GM19025 (cell line): ENCODE results near the gene KTN1.
A peak's percentile ranks its signal among the peaks of the same experiment; 100 is the strongest.

Source experiments
- ATAC-seq: cut with Tn5 transposase; IDR thresholded peaks from one replicate; pipeline ENCODE4 v1.9.1; 2021; ENCODE audit warnings: mild to moderate bottlenecking, low read depth, moderate library complexity; ENCODE audit not compliant: unreplicated experiment

KTN1 gene

GRCh38 chr14:55706893-55707292, 126.9 kb downstream of the KTN1 start:
- no peak for ATAC-seq

DNA sequence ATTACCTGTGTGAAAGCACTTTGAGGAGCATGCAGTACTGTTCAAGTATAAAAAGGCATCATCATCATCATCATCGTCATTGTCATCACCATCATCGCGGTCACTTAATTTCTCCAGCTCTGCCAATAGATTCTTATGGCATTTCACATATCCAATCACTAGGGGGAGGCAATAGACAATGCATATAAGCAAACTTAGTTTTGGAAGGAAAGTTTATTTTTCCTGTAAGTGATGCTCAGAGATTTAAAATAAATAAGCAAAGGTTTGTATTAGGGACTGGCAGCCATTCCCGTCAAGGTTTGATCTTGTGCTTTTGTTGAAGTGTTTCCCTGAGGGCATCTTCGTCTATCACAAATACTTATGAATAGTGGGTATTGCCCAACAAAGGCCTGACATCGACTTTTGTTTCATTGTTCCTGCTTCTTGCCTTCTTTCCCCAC, 127.4 kb downstream of the KTN1 start:
- ATAC-seq: no peak

DNA sequence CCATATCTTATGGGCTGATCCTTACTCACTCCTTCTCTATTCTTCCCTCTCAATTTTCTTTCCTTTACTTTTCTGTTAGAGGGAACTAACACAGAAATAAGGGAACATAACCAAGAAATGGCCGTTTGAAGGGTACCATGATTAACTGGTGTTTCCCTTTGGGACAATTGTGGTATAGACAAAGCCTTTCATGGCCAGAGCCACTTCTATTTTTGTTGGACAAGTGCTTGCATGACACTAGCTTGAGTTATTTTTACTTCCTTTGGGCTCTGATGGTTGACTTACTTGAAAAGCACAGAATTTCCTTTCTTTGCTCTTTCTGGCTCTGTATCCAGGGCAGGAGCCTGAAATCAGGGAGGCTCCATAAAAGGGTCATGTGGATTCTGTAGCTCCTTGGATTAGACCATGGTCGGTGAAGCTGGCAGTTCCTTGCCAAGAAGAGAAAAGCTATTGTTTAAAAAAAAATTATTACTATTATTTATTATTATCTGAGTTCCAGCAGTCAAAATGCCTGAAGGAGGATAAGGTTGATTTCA, 130.6 kb downstream of the KTN1 start:
- no peak for ATAC-seq

- ATAC-seq: no peak
Observed at GRCh38 chr14:55711175-55711811, 131.3 kb downstream of the KTN1 start.

DNA sequence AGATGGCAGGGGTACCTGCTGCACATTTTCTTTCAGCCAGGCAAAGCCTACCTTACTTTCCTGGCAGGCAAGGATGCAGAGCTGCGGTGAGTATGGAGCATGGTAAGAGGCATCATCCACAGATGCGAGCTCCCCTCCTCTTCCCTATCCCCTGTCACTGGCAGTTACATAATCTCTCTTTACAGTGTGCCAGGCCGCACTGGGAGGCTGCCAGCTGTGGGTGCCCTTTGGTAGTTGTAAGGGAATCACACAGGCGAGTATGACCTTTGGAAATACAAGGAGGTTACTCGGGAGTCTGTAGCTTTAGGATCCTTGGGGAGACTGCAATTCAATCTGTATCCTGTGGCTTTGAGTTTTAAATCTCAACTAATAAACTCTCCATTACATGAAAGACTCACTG, 132.5 kb downstream of the KTN1 start:
- no peak for ATAC-seq

- ATAC-seq: no peak
Observed at GRCh38 chr14:55713486-55713885, 133.5 kb downstream of the KTN1 start.

- peak; percentile 85 for ATAC-seq
Observed at GRCh38 chr14:55715889-55716288, 135.9 kb downstream of the KTN1 start.

DNA sequence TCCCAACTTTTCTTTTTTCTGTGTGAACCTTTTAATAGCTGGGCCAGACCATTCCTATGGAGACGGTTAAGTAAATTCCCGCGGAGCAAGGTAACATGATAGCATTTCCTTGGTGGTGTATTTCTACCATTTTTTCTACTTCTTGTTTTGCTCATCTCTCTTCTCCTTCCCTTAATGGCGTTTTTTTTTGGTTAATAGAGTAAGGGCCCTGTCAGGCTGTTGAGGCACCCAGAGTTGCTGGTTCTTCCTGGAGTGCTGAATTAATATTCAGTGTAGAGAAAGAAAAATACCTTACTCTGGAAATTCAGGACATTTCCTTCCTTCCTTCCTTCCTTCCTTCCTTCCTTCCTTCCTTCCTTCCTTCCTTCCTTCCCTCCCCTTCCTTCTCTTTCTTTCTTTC, 137.6 kb downstream of the KTN1 start:
- no peak for ATAC-seq

GRCh38 chr14:55718551-55718950, 138.5 kb downstream of the KTN1 start:
- ATAC-seq: no peak

DNA sequence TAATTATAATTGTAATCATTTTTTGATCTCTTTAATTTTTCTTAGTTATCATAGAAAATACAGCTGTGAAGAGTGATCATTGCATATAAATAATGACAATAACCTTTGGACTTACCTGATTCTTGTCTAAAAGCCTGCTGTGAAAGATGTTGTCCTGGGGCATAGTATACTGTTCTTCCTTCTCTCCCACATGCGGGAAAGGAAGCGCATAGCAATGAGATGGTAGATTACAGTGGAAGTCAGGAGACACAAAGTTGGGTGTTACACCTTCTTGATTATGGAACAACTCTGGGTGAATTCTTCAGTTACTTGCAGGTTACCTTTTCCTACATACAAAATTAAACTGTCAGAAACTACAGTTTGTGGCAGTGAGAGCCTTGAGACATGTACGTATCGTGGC, 140.8 kb downstream of the KTN1 start:
- no peak for ATAC-seq

- no peak for ATAC-seq
Observed at GRCh38 chr14:55721353-55721752, 141.3 kb downstream of the KTN1 start.

GRCh38 chr14:55722054-55722453, 142.0 kb downstream of the KTN1 start:
- no peak for ATAC-seq

GRCh38 chr14:55724736-55725135, 144.7 kb downstream of the KTN1 start:
- ATAC-seq: no peak

DNA sequence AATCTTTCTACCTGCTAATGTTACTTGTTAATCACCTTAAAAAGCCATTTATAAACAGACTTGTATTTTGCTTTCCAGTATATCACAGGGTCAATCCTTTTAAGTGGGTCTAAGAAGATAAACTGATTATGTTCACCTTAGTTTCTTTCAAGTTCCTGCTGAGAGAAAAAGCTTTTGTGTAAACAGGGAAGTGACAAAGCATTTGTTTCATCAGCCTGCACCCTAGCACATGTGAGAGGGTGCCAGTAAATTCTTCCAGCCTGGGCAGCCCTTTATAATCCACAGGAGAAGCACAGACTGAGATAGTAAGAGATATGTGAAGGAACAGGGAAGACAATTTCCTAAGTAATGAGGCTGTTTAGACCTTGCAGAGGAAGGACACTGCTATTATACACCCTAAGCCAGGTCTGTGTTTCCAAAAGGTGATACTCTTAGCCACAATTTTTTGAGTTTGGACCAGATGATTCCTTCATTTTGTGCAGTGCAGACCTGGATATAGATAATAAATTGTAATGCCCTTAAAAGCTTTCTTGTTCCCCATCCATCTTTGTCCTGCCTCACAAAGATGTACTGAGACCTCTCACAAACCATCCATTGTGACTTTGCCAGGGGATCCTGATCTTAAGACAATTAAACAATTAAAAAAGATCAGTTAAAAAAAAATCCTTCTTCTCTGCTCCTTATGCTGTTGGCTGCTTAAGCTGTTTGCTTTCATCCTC, 150.7 kb downstream of the KTN1 start:
- no peak for ATAC-seq

DNA sequence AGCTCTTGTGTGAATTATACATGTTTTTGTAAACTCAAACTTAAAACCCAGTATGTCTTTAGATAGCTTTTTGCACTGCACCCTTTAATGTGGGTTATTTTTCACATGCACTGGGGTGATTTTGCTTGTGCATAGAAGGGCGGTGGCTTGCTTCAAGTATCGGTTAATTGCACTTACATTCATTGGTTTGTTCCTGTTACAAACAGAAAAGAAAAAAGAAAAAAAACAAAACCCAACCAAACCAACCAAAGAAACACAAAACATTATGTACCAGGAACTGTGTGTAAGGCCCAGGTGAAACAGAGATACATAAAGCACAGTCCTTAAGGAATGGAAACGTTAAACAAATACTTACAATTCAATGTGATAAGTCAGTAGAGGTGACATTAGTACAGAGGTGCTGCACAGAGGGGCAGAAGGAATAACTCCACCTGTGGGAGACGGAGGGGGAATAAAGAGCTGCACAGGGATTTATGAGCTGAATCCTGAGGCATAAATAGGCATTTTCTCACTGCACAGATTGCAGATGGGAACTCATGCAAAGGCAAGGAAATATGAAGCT, 151.4 kb downstream of the KTN1 start:
- ATAC-seq: no peak

DNA sequence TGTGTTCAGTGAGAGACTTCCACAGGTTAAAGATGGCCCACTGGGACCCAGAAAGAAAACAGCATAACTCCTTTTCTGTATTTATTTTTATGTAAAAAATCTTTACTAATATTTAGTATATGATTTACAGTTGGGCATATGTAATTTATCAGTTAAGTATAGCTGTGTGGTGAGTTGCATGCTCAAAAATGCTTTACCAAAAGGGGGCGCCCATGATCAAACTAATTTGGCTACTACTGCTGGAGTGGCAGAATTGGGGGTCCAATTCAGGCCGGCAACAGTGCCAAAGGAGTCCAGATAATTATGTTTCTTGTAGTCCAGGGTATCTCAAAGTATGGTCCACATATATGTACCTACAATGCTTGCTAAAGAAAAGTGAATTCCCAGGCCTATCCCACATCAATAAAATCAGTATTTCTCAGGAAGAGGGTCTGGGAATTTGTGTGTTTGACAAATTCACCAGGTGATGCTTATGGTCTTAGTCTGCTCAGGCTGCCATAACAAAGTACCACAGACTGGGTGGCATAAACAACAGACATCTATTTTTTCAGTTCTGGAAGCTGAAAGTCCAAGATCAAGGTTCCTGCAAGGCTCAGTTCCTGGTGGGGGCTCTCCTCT, 152.0 kb downstream of the KTN1 start:
- no peak for ATAC-seq

DNA sequence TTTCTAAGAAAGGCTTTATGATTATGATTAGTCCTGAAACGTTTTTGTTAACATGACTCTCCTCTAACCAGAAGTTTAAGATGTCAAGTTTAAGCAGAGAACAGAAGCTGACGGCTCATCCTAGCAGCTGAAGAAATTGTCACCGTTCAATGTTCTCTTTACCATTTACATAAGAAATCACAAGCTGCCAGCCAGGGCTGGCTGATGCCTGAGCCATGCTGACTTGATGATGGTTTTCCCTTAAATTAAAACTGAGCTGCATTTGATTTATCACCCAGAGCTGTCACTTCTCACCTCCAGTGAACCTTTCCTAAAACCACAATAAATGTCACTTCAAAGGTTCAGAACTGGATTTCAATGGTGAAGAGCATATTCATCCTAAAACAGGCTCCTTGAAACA, 153.6 kb downstream of the KTN1 start:
- no peak for ATAC-seq
